Stomach (tissue), 4 donors: ENCODE data around the gene SNX21.

Experiments used
- CTCF ChIP-seq, 7 experiments: fragments of 450-650 bp in 4 of 7; fragments of 200-600 bp in 3 of 7; sonication (generic) in 3 of 7; IDR thresholded peaks; one replicate each; pipeline ENCODE4 v1.5.1; 2016 to 2019; ENCODE audit warnings: antibody characterized with exemption in 7 of 7, control low read depth in 2 of 7, mild to moderate bottlenecking in 1 of 7
- EP300 ChIP-seq: sonication (generic); formaldehyde crosslinking; IDR thresholded peaks from one replicate; pipeline ENCODE4 v1.6.1; 2017; ENCODE audit warnings: antibody characterized with exemption
- POLR2A ChIP-seq, 4 donors: fragments of 450-650 bp; IDR thresholded peaks; one replicate each; pipeline ENCODE4 v1.6.1; 2016; ENCODE audit warnings: antibody characterized with exemption in 4 of 4, control low read depth in 2 of 4, mild to moderate bottlenecking in 1 of 4, moderate library complexity in 1 of 4
- POLR2AphosphoS5 ChIP-seq, 3 donors: sonication (generic); formaldehyde crosslinking; IDR thresholded peaks; one replicate each; pipeline ENCODE4 v1.6.1; 2016; ENCODE audit warnings: antibody characterized with exemption in 3 of 3

DNA sequence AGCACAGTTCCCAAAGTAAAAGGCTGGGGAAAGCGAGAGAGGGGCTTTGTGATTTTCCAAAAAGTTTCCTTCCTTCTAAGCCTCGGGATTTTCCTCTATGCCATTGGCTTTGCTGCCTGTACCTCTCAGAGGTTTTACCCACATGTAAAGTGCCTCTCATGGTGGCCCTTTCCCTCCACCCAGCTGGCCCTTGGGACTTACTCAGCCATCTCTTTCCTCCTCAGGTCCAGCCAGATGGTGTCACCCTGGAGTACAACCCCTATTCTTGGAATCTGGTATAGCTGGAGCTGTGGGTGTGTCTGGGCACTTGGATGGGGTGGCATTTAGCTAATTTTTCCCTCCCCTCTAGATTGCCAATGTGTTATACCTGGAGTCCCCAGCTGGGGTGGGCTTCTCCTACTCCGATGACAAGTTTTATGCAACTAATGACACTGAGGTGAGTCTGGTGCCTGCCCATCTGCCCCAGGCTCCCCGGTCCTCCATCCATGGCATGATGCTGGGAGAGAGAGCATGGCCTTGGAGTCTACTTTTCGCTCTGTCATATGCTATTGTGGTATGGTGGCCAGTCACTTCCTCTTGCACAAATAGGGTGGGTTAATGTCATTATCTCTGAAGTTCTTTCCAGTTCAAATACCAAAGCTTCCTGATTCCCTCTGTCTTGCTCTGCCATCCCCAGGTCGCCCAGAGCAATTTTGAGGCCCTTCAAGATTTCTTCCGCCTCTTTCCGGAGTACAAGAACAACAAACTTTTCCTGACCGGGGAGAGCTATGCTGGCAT, 58.6 kb downstream of the SNX21 start:
- TF ChIP-seq POLR2A (IDR thresholded peaks at IDR 0.05) (no peak), POLR2AphosphoS5 (IDR thresholded peaks at IDR 0.05) (no peak), CTCF (IDR thresholded peaks at IDR 0.05) (no peak), EP300 (no peak)
